HG03196 (cell line): Measurements from ENCODE around the gene ADAMTSL1.

ENCODE experiments used
- ATAC-seq: cut with Tn5 transposase; IDR thresholded peaks from one replicate; pipeline ENCODE4 v1.9.1; 2021; ENCODE audit not compliant: unreplicated experiment

The ADAMTSL1 gene

GRCh38 chr9:18496256-18497000, 22.5 kb downstream of the ADAMTSL1 start:
- no peak for ATAC-seq

- no peak for ATAC-seq
Measured at GRCh38 chr9:18499062-18499461, 25.1 kb downstream of the ADAMTSL1 start.

GRCh38 chr9:18499980-18500379, 26.0 kb downstream of the ADAMTSL1 start:
- no peak for ATAC-seq

- no peak for ATAC-seq
Measured at GRCh38 chr9:18500451-18500850, 26.5 kb downstream of the ADAMTSL1 start.

GRCh38 chr9:18501949-18502348, 28.0 kb downstream of the ADAMTSL1 start:
- no peak for ATAC-seq

GRCh38 chr9:18502546-18502945, 28.6 kb downstream of the ADAMTSL1 start:
- ATAC-seq, result no peak

- ATAC-seq, result no peak
Measured at GRCh38 chr9:18504707-18505106, 30.8 kb downstream of the ADAMTSL1 start.

- no peak for ATAC-seq
Measured at GRCh38 chr9:18507151-18507550, 33.2 kb downstream of the ADAMTSL1 start.

GRCh38 chr9:18516514-18516913, 42.6 kb downstream of the ADAMTSL1 start:
- no peak for ATAC-seq

GRCh38 chr9:18516965-18517364, 43.0 kb downstream of the ADAMTSL1 start:
- ATAC-seq, result no peak

GRCh38 chr9:18520416-18521047, 46.6 kb downstream of the ADAMTSL1 start:
- ATAC-seq, result no peak

- ATAC-seq, result no peak
Measured at GRCh38 chr9:18526685-18527084, 52.7 kb downstream of the ADAMTSL1 start.

GRCh38 chr9:18531136-18532065, 57.4 kb downstream of the ADAMTSL1 start:
- no peak for ATAC-seq

GRCh38 chr9:18534611-18535010, 60.7 kb downstream of the ADAMTSL1 start:
- ATAC-seq, result no peak

- ATAC-seq, result no peak
Measured at GRCh38 chr9:18536554-18536953, 62.6 kb downstream of the ADAMTSL1 start.

- no peak for ATAC-seq
Measured at GRCh38 chr9:18539203-18539693, 65.3 kb downstream of the ADAMTSL1 start.

- no peak for ATAC-seq
Measured at GRCh38 chr9:18542837-18543405, 69.0 kb downstream of the ADAMTSL1 start.

GRCh38 chr9:18543406-18544192, 69.6 kb downstream of the ADAMTSL1 start:
- ATAC-seq, result no peak

GRCh38 chr9:18544456-18544855, 70.5 kb downstream of the ADAMTSL1 start:
- ATAC-seq, result no peak

GRCh38 chr9:18545636-18546360, 71.8 kb downstream of the ADAMTSL1 start:
- ATAC-seq, result no peak
